Activated CD4-positive, alpha-beta T cell treated with anti-CD3 and anti-CD28 coated beads, Interleukin-2, amount 10 ng/mL, durations not matched to agents 7 days and 5 days (primary cell): ENCODE measurements around the gene KCNMA1. TPM values are rescaled to one million over a fixed set of nuclear protein-coding genes. Genes with fewer than 3 reads are reported as not detected.

ENCODE experiments used
- CTCF ChIA-PET: fragments of 350-600 bp; sonication (Branson Sonifier 250); formaldehyde crosslinking; loops from one replicate; lab custom pipeline; 2021; ENCODE audit warnings: antibody characterized with exemption; lab: Charles Lee
- POLR2A ChIA-PET: fragments of 350-600 bp; sonication (Branson Sonifier 250); formaldehyde crosslinking; loops from one replicate; lab custom pipeline; 2021; ENCODE audit warnings: antibody characterized with exemption; lab: Charles Lee
- DNase-seq: peaks from one replicate; pipeline ENCODE4 v3.0.0-alpha.2; 2020
- H3K27ac Mint-ChIP-seq: one replicate; pipeline ENCODE4 v1.8.0; 2021; ENCODE audit warnings: mild to moderate bottlenecking, moderate library complexity, mixed read lengths
- H3K27me3 Mint-ChIP-seq: one replicate; pipeline ENCODE4 v1.8.0; 2021; ENCODE audit warnings: mixed read lengths
- H3K36me3 Mint-ChIP-seq: one replicate; pipeline ENCODE4 v1.8.0; 2021; ENCODE audit warnings: low read depth, mixed read lengths
- H3K4me1 Mint-ChIP-seq: one replicate; pipeline ENCODE4 v1.8.0; 2021; ENCODE audit warnings: mixed read lengths
- H3K4me3 Mint-ChIP-seq: one replicate; pipeline ENCODE4 v1.8.0; 2021; ENCODE audit warnings: mild to moderate bottlenecking, moderate library complexity, mixed read lengths
- H3K9me3 Mint-ChIP-seq: one replicate; pipeline ENCODE4 v1.8.0; 2021; ENCODE audit warnings: mixed read lengths
- total RNA-seq, 2 experiments: library from RNA; stranded (reverse); gene quantifications; one replicate each; pipeline ENCODE4 v1.2.3, GENCODE V29; 2021

The KCNMA1 gene
- total RNA-seq, 2 experiments from 2014 or later: not detected

- Mint-ChIP-seq H3K4me3 (no peak overlapping the region), H3K27ac (no peak overlapping the region), H3K9me3 (no peaks in the 10 kb centered on the region), H3K27me3 (no peaks in the 10 kb centered on the region), H3K36me3 (no peaks in the 10 kb centered on the region), H3K4me1 (no peaks in the 10 kb centered on the region)
- ChIA-PET POLR2A (no interaction called here), CTCF (no interaction called here)
- no peak for DNase-seq
Measured at GRCh38 chr10:77361426-77361825, 276.2 kb downstream of the KCNMA1 start.

DNA sequence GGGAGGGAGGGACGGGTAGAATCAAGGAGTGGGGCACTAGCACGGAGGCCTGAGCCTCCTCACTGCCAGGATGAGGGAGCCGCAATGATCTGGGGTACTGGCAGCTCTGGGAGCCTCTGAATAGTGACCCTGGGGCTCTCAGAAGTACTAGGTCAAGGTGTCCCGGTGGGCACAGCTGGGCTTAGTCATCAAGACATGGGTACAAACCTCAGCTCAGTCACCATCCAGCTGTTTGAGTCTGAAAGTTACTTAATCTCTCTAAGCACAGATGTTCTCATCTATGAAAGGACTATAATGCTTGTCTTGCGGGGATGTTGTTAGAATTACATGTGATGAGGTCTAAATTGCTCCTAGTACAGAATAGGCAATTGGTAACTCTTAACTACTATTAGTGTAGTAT lies 276.8 kb downstream of the KCNMA1 start:
- no peak for DNase-seq
- no peaks in the 10 kb centered on the region for H3K36me3 Mint-ChIP-seq
- H3K9me3 Mint-ChIP-seq: no peaks in the 10 kb centered on the region
- no peak overlapping the region for H3K27ac Mint-ChIP-seq
- CTCF ChIA-PET: no interaction called here
- no peak overlapping the region for H3K4me3 Mint-ChIP-seq
- POLR2A ChIA-PET: no interaction called here
- H3K4me1 Mint-ChIP-seq: no peaks in the 10 kb centered on the region
- H3K27me3 Mint-ChIP-seq: no peaks in the 10 kb centered on the region

- no peak overlapping the region for H3K27ac Mint-ChIP-seq
- H3K27me3 Mint-ChIP-seq: no peaks in the 10 kb centered on the region
- no peaks in the 10 kb centered on the region for H3K4me1 Mint-ChIP-seq
- ChIA-PET CTCF (no interaction called here), POLR2A (no interaction called here)
- no peak overlapping the region for H3K4me3 Mint-ChIP-seq
- no peaks in the 10 kb centered on the region for H3K9me3 Mint-ChIP-seq
- H3K36me3 Mint-ChIP-seq: no peaks in the 10 kb centered on the region
- DNase-seq: no peak
Measured at GRCh38 chr10:77359950-77360520, 277.6 kb downstream of the KCNMA1 start.

DNA sequence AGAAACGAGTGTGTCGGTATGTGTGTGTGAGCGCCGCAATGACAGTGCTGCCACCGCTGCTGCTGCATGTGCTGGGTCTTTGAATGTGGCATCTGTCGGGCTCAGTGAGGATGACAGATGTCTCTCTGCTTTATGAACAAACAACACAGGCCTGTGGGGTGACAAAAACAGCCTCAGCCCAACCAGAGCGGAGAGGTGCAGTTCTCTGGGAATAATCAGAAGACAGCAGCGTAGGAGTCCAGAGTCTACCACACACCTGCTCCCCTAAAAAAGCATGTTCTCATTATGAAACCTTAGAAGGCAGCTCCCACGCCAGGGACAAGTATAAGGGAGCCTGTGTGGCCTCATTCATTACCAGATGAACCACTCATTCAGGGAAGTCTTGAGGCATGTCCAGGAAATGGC lies 278.3 kb downstream of the KCNMA1 start:
- no peaks in the 10 kb centered on the region for H3K36me3 Mint-ChIP-seq
- H3K9me3 Mint-ChIP-seq: no peaks in the 10 kb centered on the region
- no peaks in the 10 kb centered on the region for H3K4me1 Mint-ChIP-seq
- CTCF ChIA-PET: no interaction called here
- no peak overlapping the region for H3K27ac Mint-ChIP-seq
- POLR2A ChIA-PET: no interaction called here
- no peak overlapping the region for H3K4me3 Mint-ChIP-seq
- H3K27me3 Mint-ChIP-seq: no peaks in the 10 kb centered on the region
- no peak for DNase-seq

GRCh38 chr10:77358656-77359055 lies 279.0 kb downstream of the KCNMA1 start:
- H3K4me1 Mint-ChIP-seq: no peaks in the 10 kb centered on the region
- no peak overlapping the region for H3K27ac Mint-ChIP-seq
- H3K9me3 Mint-ChIP-seq: no peaks in the 10 kb centered on the region
- no peaks in the 10 kb centered on the region for H3K36me3 Mint-ChIP-seq
- CTCF ChIA-PET: no interaction called here
- H3K4me3 Mint-ChIP-seq: no peak overlapping the region
- H3K27me3 Mint-ChIP-seq: no peaks in the 10 kb centered on the region
- POLR2A ChIA-PET: no interaction called here
- DNase-seq: no peak

DNA sequence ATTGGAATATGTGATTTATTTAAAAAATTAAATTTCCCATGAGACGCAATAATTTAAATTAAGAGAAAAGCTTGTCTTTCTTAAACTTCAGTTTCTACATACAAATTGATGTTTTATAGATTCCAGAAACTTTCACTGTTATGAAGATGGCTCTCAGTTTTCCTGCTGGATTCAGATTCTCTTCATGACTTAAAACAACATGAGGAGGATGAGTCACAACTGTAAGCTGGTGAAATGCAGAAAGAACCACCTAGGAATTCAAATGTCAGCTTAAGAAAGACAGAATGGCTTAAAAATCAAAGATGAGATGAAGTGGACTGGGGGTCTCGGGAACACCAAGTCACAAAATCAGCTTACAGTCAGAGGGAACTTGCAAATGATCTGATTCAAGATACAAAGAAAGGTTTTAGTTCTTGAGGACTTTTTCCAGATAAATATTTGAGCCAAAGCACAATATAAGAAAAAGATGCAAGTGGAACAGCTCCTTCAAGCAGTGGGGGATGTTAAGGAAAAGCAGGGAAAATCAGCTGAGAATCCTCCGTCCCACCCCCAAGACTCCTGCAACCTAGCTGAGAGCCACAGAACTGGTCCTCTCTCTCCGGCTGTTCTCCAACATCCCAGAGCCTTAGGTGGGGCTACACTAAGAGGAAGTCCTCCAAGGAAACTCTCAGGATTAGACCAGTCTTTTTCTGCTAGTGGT lies 279.8 kb downstream of the KCNMA1 start:
- H3K27me3 Mint-ChIP-seq: no peaks in the 10 kb centered on the region
- no peak overlapping the region for H3K4me3 Mint-ChIP-seq
- POLR2A ChIA-PET: no interaction called here
- no peak for DNase-seq
- H3K4me1 Mint-ChIP-seq: no peaks in the 10 kb centered on the region
- no peaks in the 10 kb centered on the region for H3K9me3 Mint-ChIP-seq
- CTCF ChIA-PET: no interaction called here
- no peaks in the 10 kb centered on the region for H3K36me3 Mint-ChIP-seq
- no peak overlapping the region for H3K27ac Mint-ChIP-seq

DNA sequence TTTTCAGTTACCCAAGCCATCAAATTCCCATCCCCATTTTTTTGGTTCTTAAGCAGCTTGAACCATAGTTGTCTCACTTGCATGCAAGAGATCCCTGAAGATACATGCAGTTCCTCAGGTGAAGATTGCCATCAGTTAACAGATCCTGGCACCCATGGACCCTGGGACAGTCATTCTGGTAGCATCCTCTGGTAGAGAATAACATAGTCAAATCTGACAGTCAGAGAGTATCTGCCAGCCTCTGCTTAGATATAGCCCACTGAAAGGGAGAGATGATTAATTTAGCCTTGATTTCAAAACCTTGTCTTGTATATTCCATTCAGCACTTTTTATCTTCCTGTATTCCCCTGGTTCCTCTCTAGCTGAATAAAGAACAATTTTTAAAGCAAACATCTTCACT lies 280.4 kb downstream of the KCNMA1 start:
- POLR2A ChIA-PET: no interaction called here
- Mint-ChIP-seq H3K9me3 (no peaks in the 10 kb centered on the region), H3K27me3 (no peaks in the 10 kb centered on the region), H3K36me3 (no peaks in the 10 kb centered on the region), H3K27ac (no peak overlapping the region), H3K4me1 (no peaks in the 10 kb centered on the region), H3K4me3 (no peak overlapping the region)
- CTCF ChIA-PET: no interaction called here
- no peak for DNase-seq

DNA sequence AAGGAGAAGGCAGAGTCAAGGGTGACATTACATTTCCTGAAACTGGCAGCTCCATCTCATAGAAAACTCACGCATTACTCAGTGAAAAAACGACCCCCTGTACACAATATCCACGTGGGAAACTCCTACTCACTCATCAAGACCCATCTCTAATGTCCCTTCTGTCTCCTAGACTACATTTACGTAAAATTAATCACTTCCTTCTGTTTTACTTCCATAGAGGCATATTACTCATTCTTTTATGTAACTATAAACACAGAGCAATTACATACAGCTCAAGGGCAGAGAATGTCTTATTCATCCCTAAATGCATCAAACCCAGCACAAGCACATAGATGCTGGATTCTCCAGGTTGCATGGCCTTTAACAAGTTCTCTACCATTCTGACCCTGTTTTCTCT lies 281.8 kb downstream of the KCNMA1 start:
- CTCF ChIA-PET: no interaction called here
- POLR2A ChIA-PET: no interaction called here
- Mint-ChIP-seq H3K36me3 (no peaks in the 10 kb centered on the region), H3K27me3 (no peaks in the 10 kb centered on the region), H3K9me3 (no peaks in the 10 kb centered on the region), H3K4me3 (no peak overlapping the region), H3K4me1 (no peaks in the 10 kb centered on the region), H3K27ac (no peak overlapping the region)
- DNase-seq: no peak

DNA sequence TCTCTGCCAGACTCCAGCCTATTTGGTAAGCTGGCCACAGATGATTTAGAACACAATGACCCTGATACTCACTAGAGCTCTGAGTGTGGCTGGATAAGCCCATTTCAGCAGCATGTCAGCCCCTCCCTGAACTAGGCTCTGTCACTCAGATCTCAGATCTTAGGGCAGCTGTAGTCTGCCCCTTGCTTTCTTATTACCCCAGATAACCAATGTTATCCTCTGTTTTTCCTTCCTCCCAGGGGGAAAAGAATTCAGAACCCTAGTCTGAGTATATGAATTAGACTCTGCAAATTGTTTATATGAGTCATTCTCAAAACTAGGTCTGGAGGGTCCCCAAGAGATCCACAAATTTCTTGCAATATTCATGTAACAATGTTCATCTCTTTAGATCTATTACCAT lies 286.2 kb downstream of the KCNMA1 start:
- Mint-ChIP-seq H3K4me1 (no peaks in the 10 kb centered on the region), H3K36me3 (no peaks in the 10 kb centered on the region), H3K9me3 (peaks cover 3% of the 10 kb centered on the region), H3K27me3 (no peaks in the 10 kb centered on the region), H3K27ac (no peak overlapping the region), H3K4me3 (no peak overlapping the region)
- no peak for DNase-seq
- POLR2A ChIA-PET: no interaction called here
- CTCF ChIA-PET: no interaction called here

DNA sequence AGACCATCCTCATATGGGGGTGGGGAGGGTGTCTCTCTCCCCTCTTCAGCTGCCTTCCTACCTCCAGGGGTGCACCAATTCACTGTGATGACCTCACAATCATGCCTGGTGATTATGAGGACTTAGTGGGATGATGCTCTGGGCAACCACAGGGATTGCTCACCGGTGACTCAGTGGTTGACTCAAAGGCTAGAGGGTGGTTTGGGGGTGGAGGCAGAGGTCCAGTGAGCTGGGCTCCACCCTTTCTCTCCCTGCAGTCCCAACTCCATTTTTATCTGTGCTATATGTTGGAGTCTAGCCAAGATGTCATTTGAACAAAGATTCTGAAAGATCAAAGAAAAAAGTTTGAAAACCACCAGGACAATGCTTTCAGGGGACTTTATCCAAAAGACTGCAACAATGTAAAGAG lies 286.9 kb downstream of the KCNMA1 start:
- no peak overlapping the region for H3K4me3 Mint-ChIP-seq
- no peak overlapping the region for H3K27ac Mint-ChIP-seq
- H3K36me3 Mint-ChIP-seq: no peaks in the 10 kb centered on the region
- no peak for DNase-seq
- H3K27me3 Mint-ChIP-seq: no peaks in the 10 kb centered on the region
- no peaks in the 10 kb centered on the region for H3K4me1 Mint-ChIP-seq
- POLR2A ChIA-PET: no interaction called here
- CTCF ChIA-PET: no interaction called here
- peaks cover 3% of the 10 kb centered on the region for H3K9me3 Mint-ChIP-seq

DNA sequence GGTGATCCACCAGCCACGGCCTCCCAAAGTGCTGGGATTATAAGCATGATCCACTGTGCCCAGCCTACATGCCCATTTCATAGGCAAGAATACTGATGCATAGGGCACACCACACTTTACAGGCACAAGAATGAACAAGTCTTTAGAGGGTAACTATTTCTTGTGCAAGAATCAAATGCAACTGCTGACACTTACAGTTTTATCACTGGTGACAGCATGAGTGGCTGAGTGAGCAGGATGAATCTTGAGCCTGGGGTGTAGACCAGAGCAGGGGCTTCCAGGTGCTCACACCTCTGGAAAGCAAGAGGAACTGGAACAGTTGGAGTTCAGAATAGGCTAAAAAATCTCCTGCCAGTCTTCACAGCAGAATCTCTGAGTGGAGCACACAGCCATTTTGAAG lies 287.5 kb downstream of the KCNMA1 start:
- Mint-ChIP-seq H3K9me3 (peaks cover 3% of the 10 kb centered on the region), H3K36me3 (no peaks in the 10 kb centered on the region), H3K4me3 (no peak overlapping the region), H3K27me3 (no peaks in the 10 kb centered on the region), H3K27ac (no peak overlapping the region), H3K4me1 (no peaks in the 10 kb centered on the region)
- POLR2A ChIA-PET: no interaction called here
- DNase-seq: no peak
- CTCF ChIA-PET: no interaction called here

GRCh38 chr10:77349226-77349625 lies 288.4 kb downstream of the KCNMA1 start:
- no peak overlapping the region for H3K27ac Mint-ChIP-seq
- DNase-seq: no peak
- ChIA-PET CTCF (no interaction called here), POLR2A (no interaction called here)
- peaks cover 3% of the 10 kb centered on the region for H3K9me3 Mint-ChIP-seq
- H3K4me1 Mint-ChIP-seq: no peaks in the 10 kb centered on the region
- H3K36me3 Mint-ChIP-seq: no peaks in the 10 kb centered on the region
- no peak overlapping the region for H3K4me3 Mint-ChIP-seq
- no peaks in the 10 kb centered on the region for H3K27me3 Mint-ChIP-seq

DNA sequence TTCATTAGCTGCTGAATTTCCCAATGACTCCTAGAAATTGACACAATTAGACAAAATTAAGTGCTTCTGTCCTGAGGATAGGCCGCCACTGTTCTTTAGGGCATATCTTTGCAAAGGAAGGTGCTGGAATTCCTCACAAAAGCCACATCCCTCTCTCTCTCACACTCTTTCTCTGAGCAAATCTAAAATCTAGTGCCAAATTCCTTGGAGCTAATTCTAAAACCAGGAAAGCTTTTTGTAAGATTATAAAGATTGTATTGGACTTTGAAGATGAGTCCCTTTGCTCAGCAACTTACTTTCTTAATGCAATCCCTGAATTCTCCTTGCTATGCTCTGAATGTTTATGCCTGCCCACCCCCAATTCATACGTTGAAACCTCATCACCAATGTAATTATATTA lies 288.9 kb downstream of the KCNMA1 start:
- no peak overlapping the region for H3K27ac Mint-ChIP-seq
- H3K27me3 Mint-ChIP-seq: no peaks in the 10 kb centered on the region
- no peaks in the 10 kb centered on the region for H3K36me3 Mint-ChIP-seq
- no peak overlapping the region for H3K4me3 Mint-ChIP-seq
- POLR2A ChIA-PET: no interaction called here
- H3K4me1 Mint-ChIP-seq: no peaks in the 10 kb centered on the region
- peaks cover 3% of the 10 kb centered on the region for H3K9me3 Mint-ChIP-seq
- CTCF ChIA-PET: no interaction called here
- no peak for DNase-seq

GRCh38 chr10:77348082-77348481 lies 289.5 kb downstream of the KCNMA1 start:
- DNase-seq: no peak
- Mint-ChIP-seq H3K9me3 (peaks cover 3% of the 10 kb centered on the region), H3K4me3 (no peak overlapping the region), H3K27me3 (no peaks in the 10 kb centered on the region), H3K4me1 (no peaks in the 10 kb centered on the region), H3K36me3 (no peaks in the 10 kb centered on the region), H3K27ac (no peak overlapping the region)
- POLR2A ChIA-PET: no interaction called here
- CTCF ChIA-PET: no interaction called here
